ENCODE measurements around the gene TACC2.

Gene TACC2

DNA sequence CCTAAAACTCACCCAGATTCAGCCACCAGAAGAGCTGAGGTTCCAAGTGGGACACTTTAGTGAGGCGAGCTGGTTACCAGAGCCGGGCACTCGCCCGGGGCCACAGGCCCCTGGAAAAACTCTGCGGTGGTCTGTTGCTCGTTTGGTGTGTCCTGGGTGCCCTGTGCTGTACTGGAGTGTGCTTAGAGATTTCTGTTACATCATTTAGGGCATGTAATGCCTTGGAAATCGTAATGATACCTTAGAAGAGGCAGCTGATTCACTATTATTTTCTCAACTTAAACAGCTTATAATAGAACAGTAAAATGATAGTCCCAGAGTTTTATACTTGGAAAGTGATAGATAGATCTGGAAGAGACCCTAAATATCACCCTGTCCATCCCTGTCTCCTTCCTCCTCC lies 233.7 kb downstream of the TACC2 start:
- no peak for ATAC-seq
- no peak for TF ChIP-seq ISL1 (CRISPR knock-in tag; IDR thresholded peaks at IDR 0.05)
- TF ChIP-seq PPARA (CRISPR knock-in tag; IDR thresholded peaks at IDR 0.05; ENCODE audit: borderline replicate concordance) = no peak
- TF ChIP-seq ESRRG (CRISPR knock-in tag; IDR thresholded peaks at IDR 0.05) = no peak

DNA sequence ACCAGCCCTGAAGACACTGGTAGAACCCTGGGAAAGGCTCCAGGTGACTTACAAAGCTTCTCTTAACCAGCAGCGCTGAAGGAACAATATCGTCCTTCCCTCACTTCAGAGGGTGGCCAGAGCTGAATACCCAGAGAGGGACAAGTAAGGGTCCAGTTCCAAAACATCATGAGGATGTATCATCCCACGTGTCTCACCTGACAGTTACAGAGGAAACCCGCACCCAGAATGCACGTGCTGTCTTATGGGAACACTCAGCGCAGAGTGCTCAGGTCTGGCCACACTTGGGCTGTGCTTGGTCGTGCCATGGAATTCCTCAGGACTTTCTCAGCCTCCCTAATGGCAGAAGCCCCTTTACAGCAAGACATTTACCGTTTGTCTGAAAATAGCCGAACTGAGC lies 235.2 kb downstream of the TACC2 start:
- TF ChIP-seq SNAI2 (CRISPR knock-in tag; IDR thresholded peaks at IDR 0.05) (no peak), ZC3H10 (CRISPR knock-in tag; IDR thresholded peaks at IDR 0.05) (no peak), TOX (CRISPR knock-in tag; IDR thresholded peaks at IDR 0.05; ENCODE audit: borderline replicate concordance) (no peak), TCF4 (CRISPR knock-in tag; IDR thresholded peaks at IDR 0.05; ENCODE audit: borderline replicate concordance) (no peak), ZFP3 (CRISPR knock-in tag; IDR thresholded peaks at IDR 0.05) (no peak), CSDC2 (CRISPR knock-in tag; IDR thresholded peaks at IDR 0.05) (no peak), ARNTL (CRISPR knock-in tag; IDR thresholded peaks at IDR 0.05; ENCODE audit: borderline replicate concordance, low read depth) (no peak), OSR1 (CRISPR knock-in tag; IDR thresholded peaks at IDR 0.05) (no peak), ESRRG (CRISPR knock-in tag; IDR thresholded peaks at IDR 0.05) (no peak), RARB (CRISPR knock-in tag; IDR thresholded peaks at IDR 0.05) (no peak), ZNF70 (CRISPR knock-in tag; IDR thresholded peaks at IDR 0.05) (no peak), ZNF565 (CRISPR knock-in tag; conservative IDR thresholded peaks at IDR 0.05; ENCODE audit: low read depth) (no peak)
- TF ChIP-seq, protein P1, sequence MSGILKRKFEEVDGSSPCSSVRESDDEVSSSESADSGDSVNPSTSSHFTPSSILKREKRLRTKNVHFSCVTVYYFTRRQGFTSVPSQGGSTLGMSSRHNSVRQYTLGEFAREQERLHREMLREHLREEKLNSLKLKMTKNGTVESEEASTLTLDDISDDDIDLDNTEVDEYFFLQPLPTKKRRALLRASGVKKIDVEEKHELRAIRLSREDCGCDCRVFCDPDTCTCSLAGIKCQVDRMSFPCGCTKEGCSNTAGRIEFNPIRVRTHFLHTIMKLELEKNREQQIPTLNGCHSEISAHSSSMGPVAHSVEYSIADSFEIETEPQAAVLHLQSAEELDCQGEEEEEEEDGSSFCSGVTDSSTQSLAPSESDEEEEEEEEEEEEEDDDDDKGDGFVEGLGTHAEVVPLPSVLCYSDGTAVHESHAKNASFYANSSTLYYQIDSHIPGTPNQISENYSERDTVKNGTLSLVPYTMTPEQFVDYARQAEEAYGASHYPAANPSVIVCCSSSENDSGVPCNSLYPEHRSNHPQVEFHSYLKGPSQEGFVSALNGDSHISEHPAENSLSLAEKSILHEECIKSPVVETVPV (CRISPR knock-in tag; IDR thresholded peaks at IDR 0.05) = no peak
- TF ChIP-seq, protein P2, sequence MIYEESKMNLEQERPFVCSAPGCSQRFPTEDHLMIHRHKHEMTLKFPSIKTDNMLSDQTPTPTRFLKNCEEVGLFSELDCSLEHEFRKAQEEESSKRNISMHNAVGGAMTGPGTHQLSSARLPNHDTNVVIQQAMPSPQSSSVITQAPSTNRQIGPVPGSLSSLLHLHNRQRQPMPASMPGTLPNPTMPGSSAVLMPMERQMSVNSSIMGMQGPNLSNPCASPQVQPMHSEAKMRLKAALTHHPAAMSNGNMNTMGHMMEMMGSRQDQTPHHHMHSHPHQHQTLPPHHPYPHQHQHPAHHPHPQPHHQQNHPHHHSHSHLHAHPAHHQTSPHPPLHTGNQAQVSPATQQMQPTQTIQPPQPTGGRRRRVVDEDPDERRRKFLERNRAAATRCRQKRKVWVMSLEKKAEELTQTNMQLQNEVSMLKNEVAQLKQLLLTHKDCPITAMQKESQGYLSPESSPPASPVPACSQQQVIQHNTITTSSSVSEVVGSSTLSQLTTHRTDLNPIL (CRISPR knock-in tag; IDR thresholded peaks at IDR 0.05; ENCODE audit: low read depth) = no peak
- TF ChIP-seq, protein P3, sequence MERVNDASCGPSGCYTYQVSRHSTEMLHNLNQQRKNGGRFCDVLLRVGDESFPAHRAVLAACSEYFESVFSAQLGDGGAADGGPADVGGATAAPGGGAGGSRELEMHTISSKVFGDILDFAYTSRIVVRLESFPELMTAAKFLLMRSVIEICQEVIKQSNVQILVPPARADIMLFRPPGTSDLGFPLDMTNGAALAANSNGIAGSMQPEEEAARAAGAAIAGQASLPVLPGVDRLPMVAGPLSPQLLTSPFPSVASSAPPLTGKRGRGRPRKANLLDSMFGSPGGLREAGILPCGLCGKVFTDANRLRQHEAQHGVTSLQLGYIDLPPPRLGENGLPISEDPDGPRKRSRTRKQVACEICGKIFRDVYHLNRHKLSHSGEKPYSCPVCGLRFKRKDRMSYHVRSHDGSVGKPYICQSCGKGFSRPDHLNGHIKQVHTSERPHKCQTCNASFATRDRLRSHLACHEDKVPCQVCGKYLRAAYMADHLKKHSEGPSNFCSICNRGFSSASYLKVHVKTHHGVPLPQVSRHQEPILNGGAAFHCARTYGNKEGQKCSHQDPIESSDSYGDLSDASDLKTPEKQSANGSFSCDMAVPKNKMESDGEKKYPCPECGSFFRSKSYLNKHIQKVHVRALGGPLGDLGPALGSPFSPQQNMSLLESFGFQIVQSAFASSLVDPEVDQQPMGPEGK (CRISPR knock-in tag; IDR thresholded peaks at IDR 0.05; ENCODE audit: borderline replicate concordance) = no peak
- TF ChIP-seq, protein P4, sequence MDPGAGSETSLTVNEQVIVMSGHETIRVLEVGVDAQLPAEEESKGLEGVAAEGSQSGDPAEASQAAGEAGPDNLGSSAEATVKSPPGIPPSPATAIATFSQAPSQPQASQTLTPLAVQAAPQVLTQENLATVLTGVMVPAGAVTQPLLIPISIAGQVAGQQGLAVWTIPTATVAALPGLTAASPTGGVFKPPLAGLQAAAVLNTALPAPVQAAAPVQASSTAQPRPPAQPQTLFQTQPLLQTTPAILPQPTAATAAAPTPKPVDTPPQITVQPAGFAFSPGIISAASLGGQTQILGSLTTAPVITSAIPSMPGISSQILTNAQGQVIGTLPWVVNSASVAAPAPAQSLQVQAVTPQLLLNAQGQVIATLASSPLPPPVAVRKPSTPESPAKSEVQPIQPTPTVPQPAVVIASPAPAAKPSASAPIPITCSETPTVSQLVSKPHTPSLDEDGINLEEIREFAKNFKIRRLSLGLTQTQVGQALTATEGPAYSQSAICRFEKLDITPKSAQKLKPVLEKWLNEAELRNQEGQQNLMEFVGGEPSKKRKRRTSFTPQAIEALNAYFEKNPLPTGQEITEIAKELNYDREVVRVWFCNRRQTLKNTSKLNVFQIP (CRISPR knock-in tag; IDR thresholded peaks at IDR 0.05; ENCODE audit: borderline replicate concordance, low read depth) = no peak
- TF ChIP-seq, protein P5, sequence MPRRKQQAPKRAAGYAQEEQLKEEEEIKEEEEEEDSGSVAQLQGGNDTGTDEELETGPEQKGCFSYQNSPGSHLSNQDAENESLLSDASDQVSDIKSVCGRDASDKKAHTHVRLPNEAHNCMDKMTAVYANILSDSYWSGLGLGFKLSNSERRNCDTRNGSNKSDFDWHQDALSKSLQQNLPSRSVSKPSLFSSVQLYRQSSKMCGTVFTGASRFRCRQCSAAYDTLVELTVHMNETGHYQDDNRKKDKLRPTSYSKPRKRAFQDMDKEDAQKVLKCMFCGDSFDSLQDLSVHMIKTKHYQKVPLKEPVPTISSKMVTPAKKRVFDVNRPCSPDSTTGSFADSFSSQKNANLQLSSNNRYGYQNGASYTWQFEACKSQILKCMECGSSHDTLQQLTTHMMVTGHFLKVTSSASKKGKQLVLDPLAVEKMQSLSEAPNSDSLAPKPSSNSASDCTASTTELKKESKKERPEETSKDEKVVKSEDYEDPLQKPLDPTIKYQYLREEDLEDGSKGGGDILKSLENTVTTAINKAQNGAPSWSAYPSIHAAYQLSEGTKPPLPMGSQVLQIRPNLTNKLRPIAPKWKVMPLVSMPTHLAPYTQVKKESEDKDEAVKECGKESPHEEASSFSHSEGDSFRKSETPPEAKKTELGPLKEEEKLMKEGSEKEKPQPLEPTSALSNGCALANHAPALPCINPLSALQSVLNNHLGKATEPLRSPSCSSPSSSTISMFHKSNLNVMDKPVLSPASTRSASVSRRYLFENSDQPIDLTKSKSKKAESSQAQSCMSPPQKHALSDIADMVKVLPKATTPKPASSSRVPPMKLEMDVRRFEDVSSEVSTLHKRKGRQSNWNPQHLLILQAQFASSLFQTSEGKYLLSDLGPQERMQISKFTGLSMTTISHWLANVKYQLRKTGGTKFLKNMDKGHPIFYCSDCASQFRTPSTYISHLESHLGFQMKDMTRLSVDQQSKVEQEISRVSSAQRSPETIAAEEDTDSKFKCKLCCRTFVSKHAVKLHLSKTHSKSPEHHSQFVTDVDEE (CRISPR knock-in tag; IDR thresholded peaks at IDR 0.05) = no peak
- no peak for ATAC-seq

DNA sequence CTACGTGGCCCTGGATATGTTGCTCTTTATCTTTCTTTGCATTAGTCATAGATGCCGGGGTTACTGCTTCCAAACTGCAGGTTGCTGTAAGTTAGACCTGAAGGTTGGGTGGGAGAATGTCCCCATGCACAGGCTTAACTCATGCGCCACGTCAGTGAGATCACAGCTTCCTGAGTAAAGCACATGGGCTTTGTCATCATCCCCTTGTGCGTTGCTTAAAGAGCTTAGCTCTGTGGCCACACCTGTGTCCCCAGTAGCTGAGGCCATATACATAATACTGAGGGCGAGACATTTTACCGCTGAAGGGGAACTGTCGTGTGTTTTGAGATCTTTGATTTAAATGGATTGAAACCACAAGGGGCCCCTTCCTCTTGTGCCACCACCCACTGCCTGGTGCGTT lies 236.4 kb downstream of the TACC2 start:
- no peak for ATAC-seq
- TF ChIP-seq TOX (CRISPR knock-in tag; IDR thresholded peaks at IDR 0.05; ENCODE audit: borderline replicate concordance) (no peak), ARNTL (CRISPR knock-in tag; IDR thresholded peaks at IDR 0.05; ENCODE audit: borderline replicate concordance, low read depth) (no peak), TCF4 (CRISPR knock-in tag; IDR thresholded peaks at IDR 0.05; ENCODE audit: borderline replicate concordance) (no peak)
- TF ChIP-seq, protein P2 (CRISPR knock-in tag; IDR thresholded peaks at IDR 0.05; ENCODE audit: low read depth) = no peak

All from SK-N-SH treated with all-trans-retinoic acid at 6 μM for 48 hours (cell line).